ENCODE data around the gene B9D1. TPM values are rescaled to one million over a fixed set of nuclear protein-coding genes. Genes with fewer than 3 reads are reported as not detected.

Gene B9D1
- polyA plus RNA-seq, 1 of the 3 experiments (the other 2 are of a cell fraction), result 81.6 TPM

DNA sequence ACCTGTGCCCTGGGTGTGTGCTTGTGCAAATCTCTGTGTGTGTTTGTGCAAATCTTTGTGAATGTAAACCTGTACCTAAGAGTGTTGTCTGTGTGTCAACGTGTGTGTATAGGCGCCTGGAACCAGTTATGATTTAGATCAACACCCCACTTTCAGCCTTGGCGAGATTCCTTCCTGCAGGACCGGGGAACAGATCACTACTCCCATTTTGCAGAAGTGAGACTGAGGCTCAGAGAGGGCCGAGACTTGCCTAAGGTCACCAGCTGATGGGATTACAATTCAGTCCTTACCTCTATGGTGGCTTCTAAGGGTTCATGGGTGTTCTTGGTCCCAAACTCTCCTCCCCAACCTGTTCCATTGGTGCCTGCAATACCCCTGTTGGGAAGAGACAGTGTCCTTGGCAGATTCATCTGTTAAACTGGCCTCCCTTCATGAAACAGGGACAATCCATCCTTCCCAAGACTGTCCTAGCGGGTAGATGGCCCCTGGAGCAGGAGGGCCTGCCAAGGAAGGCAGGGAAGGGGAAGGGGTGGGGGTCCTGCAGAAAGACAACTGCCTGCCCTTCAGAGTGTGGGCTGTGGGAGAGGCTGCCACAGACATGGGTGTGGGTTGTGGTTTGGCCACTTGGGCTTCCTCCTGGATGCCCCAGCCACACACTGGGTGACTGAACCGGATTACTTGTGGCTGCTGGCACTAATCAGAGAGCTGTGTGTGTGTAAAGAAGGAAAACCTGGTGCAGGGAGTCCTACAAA lies 8.9 kb upstream of the B9D1 start:
- H3K4me3 ChIP-seq (ENCODE audit: low read depth in 2 of 2, low read length in 1 of 2), result no peak overlapping the region

DNA sequence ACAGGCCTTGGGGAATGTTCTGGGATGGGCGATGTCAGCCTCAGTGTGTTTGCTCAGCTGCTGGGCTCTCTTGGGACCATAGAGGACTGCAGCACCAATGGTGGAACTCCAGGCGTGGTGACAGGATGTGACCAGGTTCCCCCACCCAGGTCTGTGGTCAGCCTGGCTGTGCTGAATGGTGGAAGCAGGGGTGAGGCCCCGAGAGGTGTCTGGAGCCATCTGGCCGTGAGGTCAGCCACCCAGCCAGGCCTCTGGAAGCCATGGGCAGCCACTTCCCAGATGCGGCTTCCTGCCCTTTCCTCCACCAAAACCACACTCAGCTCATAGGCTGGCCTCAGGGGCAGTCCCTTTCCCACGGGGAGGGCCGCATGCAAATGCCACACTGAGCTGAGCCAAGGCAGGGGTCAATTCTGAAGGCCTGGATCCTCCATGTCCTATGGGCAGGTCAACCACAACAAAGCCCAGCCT lies 8.0 kb upstream of the B9D1 start:
- Histone ChIP-seq H3K9me3 (no peaks in the 10 kb centered on the region), H3K4me3 (ENCODE audit: low read depth in 2 of 2, low read length in 1 of 2) (no peak overlapping the region), H3K36me3 (replicated peaks in 1 of 2; ENCODE audit: control insufficient read depth in 1 of 2, insufficient read depth in 2 of 2, low read length in 1 of 2) (no peaks in the 10 kb centered on the region), H4K20me1 (ENCODE audit: insufficient read depth) (no peaks in the 10 kb centered on the region), H3K27ac (ENCODE audit: low read depth in 2 of 2, low read length in 1 of 2) (no peak overlapping the region; a peak in 1 of 4 replicates), H2AFZ (ENCODE audit: low read depth) (no peak overlapping the region), H3K9ac (no peak overlapping the region), H3K4me2 (no peak overlapping the region), H3K79me2 (ENCODE audit: insufficient read depth) (peaks cover 2% of the 10 kb centered on the region), H3K9me2 (no peaks in the 10 kb centered on the region), H3K27me3 (ENCODE audit: insufficient read depth) (no peaks in the 10 kb centered on the region), H3F3A (replicated peaks; ENCODE audit: insufficient read depth) (peaks cover 7% of the 10 kb centered on the region), H3K4me1 (ENCODE audit: control insufficient read depth in 1 of 2, insufficient read depth in 2 of 2, low read depth in 1 of 2, low read length in 1 of 2) (peaks cover 0 to under 1% of the 10 kb centered on the region in 2 experiments; a peak in 2 of 4 replicates)
- WGBS (ENCODE audit: low lambda C conversion rate), result 100% methylated on average over 5 of the region's 7 CpGs
- ChIA-PET POLR2A (no interaction called here), CTCF (interaction anchor here (1.5 to 5.6 kb wide), 3 partner anchors 8 to 77 kb away, joined by 3 to 37 read pairs (median 20); partner anchors contain the start of genes B9D1 and RNF112)
- TF ChIP-seq MXI1 (IDR thresholded peaks at IDR 0.05; ENCODE audit: low read depth, low read length), result no peak
- TF ChIP-seq EP300 (IDR thresholded peaks at IDR 0.05; ENCODE audit: borderline replicate concordance in 1 of 2, low read depth in 1 of 2, low read length in 1 of 2), result no peak
- no peak for TF ChIP-seq TAF1 (IDR thresholded peaks at IDR 0.05; ENCODE audit: borderline replicate concordance, low read depth, low read length)
- TF ChIP-seq SIN3A (IDR thresholded peaks at IDR 0.05; ENCODE audit: borderline replicate concordance, low read depth, low read length), result no peak
- no peak for TF ChIP-seq MAX (IDR thresholded peaks at IDR 0.05; ENCODE audit: low read depth)
- DNase-seq, result no peak

More for the DNA sequence above, 8.9 kb upstream of the B9D1 start:
- Histone ChIP-seq H3K9me2 (no peaks in the 10 kb centered on the region), H3K79me2 (ENCODE audit: insufficient read depth) (peaks cover 11% of the 10 kb centered on the region), H3K27ac (ENCODE audit: low read depth in 2 of 2, low read length in 1 of 2) (no peak overlapping the region), H3K9me3 (no peaks in the 10 kb centered on the region), H2AFZ (ENCODE audit: low read depth) (no peak overlapping the region), H3K4me1 (ENCODE audit: control insufficient read depth in 1 of 2, insufficient read depth in 2 of 2, low read depth in 1 of 2, low read length in 1 of 2) (no peaks in the 10 kb centered on the region; a peak in 2 of 4 replicates), H3K9ac (no peak overlapping the region), H3K4me2 (no peak overlapping the region), H4K20me1 (ENCODE audit: insufficient read depth) (no peaks in the 10 kb centered on the region), H3F3A (replicated peaks; ENCODE audit: insufficient read depth) (peaks cover 7% of the 10 kb centered on the region), H3K36me3 (replicated peaks in 1 of 2; ENCODE audit: control insufficient read depth in 1 of 2, insufficient read depth in 2 of 2, low read length in 1 of 2) (no peaks in the 10 kb centered on the region), H3K27me3 (ENCODE audit: insufficient read depth) (no peaks in the 10 kb centered on the region)
- CTCF ChIA-PET, result interaction anchor here (0.6 to 5.6 kb wide), 6 partner anchors 9 to 396 kb away, joined by 3 to 37 read pairs (median 11); partner anchors contain the start of genes B9D1 and RNF112
- TF ChIP-seq USF2 (IDR thresholded peaks at IDR 0.05; ENCODE audit: borderline replicate concordance, low read depth, low read length) (no peak), RAD21 (IDR thresholded peaks at IDR 0.05; ENCODE audit: low read length) (no peak), SIN3A (IDR thresholded peaks at IDR 0.05; ENCODE audit: borderline replicate concordance, low read depth, low read length) (no peak)
- 93% methylated on average over 7 of the region's 7 CpGs for WGBS (ENCODE audit: low lambda C conversion rate)
- DNase-seq, result no peak
- POLR2A ChIA-PET, result no interaction called here

All from SK-N-SH (cell line).